Lower lobe of right lung (tissue), 2 donors: ENCODE measurements around the gene CYSLTR1. TPM values are rescaled to one million over a fixed set of nuclear protein-coding genes. Genes with fewer than 3 reads are reported as not detected.

ENCODE experiments used
- ATAC-seq, 2 donors: fragments of 200-7000 bp; cut with Tn5 transposase; one replicate each; pipeline ENCODE4 v1.9.1; 2020 to 2022; ENCODE audit warnings: mild to moderate bottlenecking in 2 of 2, moderate library complexity in 2 of 2
- DNase-seq: peaks from one replicate; pipeline ENCODE4 v3.0.0-alpha.2; 2020
- H3K27ac ChIP-seq: fragments of 200-600 bp; one replicate; pipeline ENCODE4 v1.8.0; 2022
- H3K27me3 ChIP-seq: fragments of 200-600 bp; one replicate; pipeline ENCODE4 v1.8.0; 2022; ENCODE audit warnings: low read depth
- H3K36me3 ChIP-seq: fragments of 200-600 bp; one replicate; pipeline ENCODE4 v1.8.0; 2022; ENCODE audit warnings: mild to moderate bottlenecking
- H3K4me1 ChIP-seq: fragments of 200-600 bp; one replicate; pipeline ENCODE4 v1.8.0; 2022
- H3K4me3 ChIP-seq: fragments of 200-600 bp; one replicate; pipeline ENCODE4 v1.8.0; 2022; ENCODE audit warnings: mild to moderate bottlenecking
- H3K9me3 ChIP-seq: fragments of 200-600 bp; one replicate; pipeline ENCODE4 v1.8.0; 2022
- CTCF ChIP-seq: fragments of 200-600 bp; IDR thresholded peaks from one replicate; pipeline ENCODE4 v1.8.0; 2022; ENCODE audit warnings: antibody characterized with exemption, mild to moderate bottlenecking
- intact Hi-C: fragments of 100-400 bp; cut with DNase I; formaldehyde crosslinking; loops from one replicate; pipeline ENCODE4 v1.11.0; 2022
- long read RNA-seq: library from polyadenylated mRNA; unstranded; transcript quantifications from one replicate; pipeline ENCODE4 v2.0.0, GENCODE V29; 2021
- total RNA-seq: library from RNA; stranded (reverse); fragmentation: NEBNext Ultra II Directional; extraction: Animal tissue kit (Norgen Biotek cat#: 25700); gene quantifications from one replicate; pipeline ENCODE4 v1.2.1, GENCODE V29; 2021
- donor health status: DM: no; HTN: yes; CAD: no; lungs with severe emphysema.

Gene CYSLTR1
- total RNA-seq = 10.5 TPM
- long read RNA-seq, transcript CYSLTR1-201 (3 exons, 2,576 nt) = major isoform, 9 of 11 reads
- long read RNA-seq, partial matches to known transcripts = 1 of 11 reads
- long read RNA-seq, other reads (novel, unspliced or antisense) = 1 of 11 reads

GRCh38 chrX:78327370-78328086 lies at the start of gene CYSLTR1:
CYSLTR1 (minus strand) TSS chrX:78327611; CDS start chrX:78273746, 53,865 bp downstream.
- peak; percentile 51 to 60 for ATAC-seq
- Histone ChIP-seq H3K4me1 (no peaks in the 10 kb centered on the region), H3K9me3 (no peaks in the 10 kb centered on the region), H3K27ac (peak within 1 kb of the TSS; percentile 53), H3K27me3 (no peaks in the 10 kb centered on the region), H3K36me3 (no peaks in the 10 kb centered on the region), H3K4me3 (peak within 1 kb of the TSS; percentile 49)
- no peak for DNase-seq
- intact Hi-C loops = no loop called here
- TF ChIP-seq CTCF = no peak

- ATAC-seq (no peak), DNase-seq (no peak)
- no peaks in the 10 kb centered on the region for H3K4me1 ChIP-seq
- H3K27ac ChIP-seq = no peak overlapping the region
- no peaks in the 10 kb centered on the region for H3K27me3 ChIP-seq
- H3K9me3 ChIP-seq = no peaks in the 10 kb centered on the region
- intact Hi-C loops = no loop called here
- H3K4me3 ChIP-seq = no peak overlapping the region
- H3K36me3 ChIP-seq = no peaks in the 10 kb centered on the region
- no peak for TF ChIP-seq CTCF
Measured at GRCh38 chrX:78377186-78377585, 49.8 kb upstream of the CYSLTR1 start.

GRCh38 chrX:78375894-78376293 lies 48.5 kb upstream of the CYSLTR1 start:
- H3K27ac ChIP-seq = no peak overlapping the region
- DNase-seq (no peak), ATAC-seq (no peak)
- H3K9me3 ChIP-seq = no peaks in the 10 kb centered on the region
- H3K36me3 ChIP-seq = no peaks in the 10 kb centered on the region
- H3K4me1 ChIP-seq = no peaks in the 10 kb centered on the region
- H3K4me3 ChIP-seq = no peak overlapping the region
- no peaks in the 10 kb centered on the region for H3K27me3 ChIP-seq
- intact Hi-C loops = no loop called here
- no peak for TF ChIP-seq CTCF

GRCh38 chrX:78366576-78366975 lies 39.2 kb upstream of the CYSLTR1 start:
- Histone ChIP-seq H3K4me1 (no peaks in the 10 kb centered on the region), H3K4me3 (no peak overlapping the region), H3K9me3 (no peaks in the 10 kb centered on the region), H3K27me3 (no peaks in the 10 kb centered on the region), H3K27ac (no peak overlapping the region), H3K36me3 (no peaks in the 10 kb centered on the region)
- intact Hi-C loops = no loop called here
- TF ChIP-seq CTCF = no peak
- ATAC-seq = no peak
- DNase-seq = no peak

GRCh38 chrX:78357342-78358055 lies 30.1 kb upstream of the CYSLTR1 start:
- no peaks in the 10 kb centered on the region for H3K36me3 ChIP-seq
- ATAC-seq = peak in 1 of 2 donors; percentile 55
- H3K27ac ChIP-seq = no peak overlapping the region
- TF ChIP-seq CTCF = no peak
- DNase-seq = no peak
- no peak overlapping the region for H3K4me3 ChIP-seq
- H3K27me3 ChIP-seq = no peaks in the 10 kb centered on the region
- no peaks in the 10 kb centered on the region for H3K4me1 ChIP-seq
- H3K9me3 ChIP-seq = no peaks in the 10 kb centered on the region
- intact Hi-C loops = no loop called here
